SK-N-MC (cell line): ENCODE results near the gene HMCN1.
"Not testable (repeated sequence)": the region's sequence is repeated elsewhere in the genome, so short reads cannot be mapped to it uniquely, and the experiment has no call there.

Source experiments
- DNase-seq: peaks from one replicate; pipeline ENCODE4 v3.0.0-alpha.2; 2011; ENCODE audit warnings: low read depth, low spot score
- H3K27ac ChIP-seq: fragments of 200-600 bp; sonication (generic); 2 replicates; pipeline ENCODE4 v1.5.1; 2016; ENCODE audit warnings: mixed run types
- H3K36me3 ChIP-seq: fragments of 200-600 bp; sonication (generic); 2 replicates; pipeline ENCODE4 v1.6.1; 2017; ENCODE audit warnings: antibody characterized with exemption, low read length, mixed read lengths; ENCODE audit not compliant: insufficient read depth
- H3K4me3 ChIP-seq: fragments of 200-600 bp; sonication (generic); 2 replicates; pipeline ENCODE4 v1.5.1; 2016
- H3K9ac ChIP-seq: fragments of 200-600 bp; sonication (generic); 2 replicates; pipeline ENCODE4 v1.8.0; 2017; ENCODE audit warnings: mixed run types, mixed read lengths; ENCODE audit not compliant: insufficient read length
- H3K9me3 ChIP-seq: fragments of 200-600 bp; sonication (generic); 2 replicates; pipeline ENCODE4 v1.6.1; 2017; ENCODE audit warnings: low read depth, mild to moderate bottlenecking, antibody characterized with exemption, low read length, moderate library complexity, mixed read lengths
- EZH2 ChIP-seq: fragments of 200-600 bp; sonication (generic); IDR thresholded peaks from one replicate; pipeline ENCODE4 v1.6.1; 2017; ENCODE audit warnings: antibody characterized with exemption
- FOXP2 ChIP-seq: optimal IDR thresholded peaks from 2 replicates; pipeline ENCODE3; 2011; ENCODE audit warnings: mild to moderate bottlenecking, moderate library complexity; ENCODE audit not compliant: insufficient read depth; ENCODE audit errors: extremely low read length, control extremely low read depth
- POLR2AphosphoS5 ChIP-seq: IDR thresholded peaks from 2 replicates; pipeline ENCODE4 v1.6.1; 2012; ENCODE audit warnings: mild to moderate bottlenecking, low read depth, low read length, borderline replicate concordance

HMCN1 gene

GRCh38 chr1:186152620-186153239, 418.5 kb downstream of the HMCN1 start:
- Histone ChIP-seq H3K4me3 (peak overlapping the region; percentile 7; the same call in 1 of the 2 replicates), H3K9ac (no peak overlapping the region), H3K9me3 (peaks cover 7% of the 10 kb centered on the region; the same call in 1 of the 2 replicates), H3K27ac (peak overlapping the region; percentile 81), H3K36me3 (peaks cover 80% of the 10 kb centered on the region)
- TF ChIP-seq FOXP2 (no peak), POLR2AphosphoS5 (no peak), EZH2 (no peak)
- peak; percentile 72 for DNase-seq

GRCh38 chr1:186154651-186155050, 420.5 kb downstream of the HMCN1 start:
- TF ChIP-seq EZH2 (no peak), FOXP2 (no peak), POLR2AphosphoS5 (no peak)
- peaks cover 7% of the 10 kb centered on the region; the same call in 1 of the 2 replicates for H3K9me3 ChIP-seq
- H3K9ac ChIP-seq = peak overlapping the region; percentile 12
- peaks cover 61% of the 10 kb centered on the region for H3K36me3 ChIP-seq
- peak overlapping the region; percentile 75 for H3K27ac ChIP-seq
- no peak for DNase-seq
- no peak overlapping the region for H3K4me3 ChIP-seq

DNA sequence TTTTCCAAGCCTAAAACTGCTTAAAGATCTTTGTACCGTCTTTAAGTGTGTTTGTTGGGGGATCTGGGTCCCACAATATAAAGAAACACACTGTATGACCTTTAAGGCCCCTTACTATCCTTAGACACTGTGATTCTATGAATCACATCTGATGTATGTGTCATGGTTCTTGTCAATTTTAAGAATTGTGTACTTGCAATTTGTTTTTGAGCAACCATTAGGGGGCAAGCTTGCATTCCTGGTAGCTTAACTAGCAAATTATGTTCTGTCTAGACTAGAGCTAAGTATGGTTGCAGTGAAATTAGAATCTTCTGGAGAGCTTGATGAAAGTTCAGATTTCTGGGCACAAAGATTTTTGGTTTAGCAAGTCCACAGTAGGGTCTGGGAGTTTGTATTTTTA, 421.4 kb downstream of the HMCN1 start:
- no peak overlapping the region; the same call in 1 of the 2 replicates for H3K4me3 ChIP-seq
- DNase-seq = no peak
- peak overlapping the region; percentile 75 for H3K27ac ChIP-seq
- H3K9ac ChIP-seq = peak overlapping the region; percentile 8
- peaks cover 7% of the 10 kb centered on the region; the same call in 1 of the 2 replicates for H3K9me3 ChIP-seq
- H3K36me3 ChIP-seq = peaks cover 52% of the 10 kb centered on the region
- TF ChIP-seq POLR2AphosphoS5 (no peak), FOXP2 (no peak), EZH2 (no peak)

GRCh38 chr1:186162895-186163294, 428.7 kb downstream of the HMCN1 start:
- H3K27ac ChIP-seq, H3K4me3 ChIP-seq, DNase-seq, H3K9ac ChIP-seq, H3K9me3 ChIP-seq: not testable (repeated sequence)
- peaks cover 39% of the 10 kb centered on the region for H3K36me3 ChIP-seq

GRCh38 chr1:186164773-186165172, 430.6 kb downstream of the HMCN1 start:
- peaks cover 57% of the 10 kb centered on the region for H3K36me3 ChIP-seq
- no peak overlapping the region for H3K4me3 ChIP-seq
- TF ChIP-seq EZH2 (no peak), POLR2AphosphoS5 (no peak), FOXP2 (no peak)
- no peak overlapping the region for H3K9ac ChIP-seq
- no peak for DNase-seq
- H3K27ac ChIP-seq = no peak overlapping the region
- no peaks in the 10 kb centered on the region for H3K9me3 ChIP-seq

DNA sequence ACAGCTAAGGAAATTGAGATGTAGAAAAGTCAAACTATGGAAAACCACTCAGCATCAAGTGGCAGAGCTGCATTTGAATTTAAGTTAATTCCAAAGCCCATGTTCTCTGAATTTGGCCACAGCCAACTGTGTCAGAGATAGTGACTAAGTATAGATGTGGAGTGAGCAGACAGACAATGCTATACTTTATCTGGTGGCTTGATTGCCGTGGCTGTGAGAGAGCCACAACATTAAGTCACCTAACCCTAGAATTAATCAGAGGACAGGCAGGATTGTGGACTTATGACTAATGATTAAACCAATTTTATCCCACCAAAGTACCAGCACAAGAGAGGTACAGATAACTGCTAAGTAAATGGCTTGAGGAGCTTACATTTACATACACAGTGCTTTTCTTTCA, 431.1 kb downstream of the HMCN1 start:
- Histone ChIP-seq H3K9me3 (no peaks in the 10 kb centered on the region), H3K9ac (no peak overlapping the region), H3K4me3 (no peak overlapping the region), H3K36me3 (peaks cover 57% of the 10 kb centered on the region), H3K27ac (no peak overlapping the region)
- TF ChIP-seq EZH2 (no peak), FOXP2 (no peak), POLR2AphosphoS5 (no peak)
- no peak for DNase-seq

- TF ChIP-seq EZH2 = no peak
- no peak for TF ChIP-seq FOXP2
- no peak for TF ChIP-seq POLR2AphosphoS5
- no peak overlapping the region for H3K4me3 ChIP-seq
- no peak overlapping the region for H3K9ac ChIP-seq
- H3K9me3 ChIP-seq = no peaks in the 10 kb centered on the region
- H3K36me3 ChIP-seq = peaks cover 74% of the 10 kb centered on the region
- no peak for DNase-seq
- H3K27ac ChIP-seq = no peak overlapping the region
These were observed 433.0 kb downstream of the HMCN1 start for GRCh38 chr1:186167096-186167668.

DNA sequence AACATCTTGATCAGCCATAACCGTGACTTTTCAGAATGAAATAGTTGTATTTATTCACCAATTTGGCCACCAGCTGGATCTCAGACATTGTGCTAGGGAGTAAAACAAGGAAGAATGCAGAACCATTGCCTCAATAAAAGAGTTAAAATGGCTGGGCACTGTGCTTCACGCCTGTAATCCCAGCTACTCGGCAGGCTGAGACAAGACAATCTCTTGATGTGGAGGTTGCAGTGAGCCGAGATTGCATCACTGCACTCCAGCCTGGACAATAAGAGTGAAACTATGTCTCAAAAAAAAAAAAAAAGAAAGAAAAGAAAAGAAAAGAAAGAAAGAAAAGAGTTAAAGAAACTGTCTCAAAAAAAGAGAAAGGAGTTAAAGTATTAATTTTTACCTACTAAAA, 441.4 kb downstream of the HMCN1 start:
- Histone ChIP-seq H3K9ac (no peak overlapping the region), H3K36me3 (peaks cover 67% of the 10 kb centered on the region), H3K9me3 (no peaks in the 10 kb centered on the region), H3K4me3 (no peak overlapping the region), H3K27ac (peak overlapping the region; percentile 28; the same call in 1 of the 2 replicates)
- no peak for DNase-seq
- no peak for TF ChIP-seq FOXP2
- no peak for TF ChIP-seq POLR2AphosphoS5
- no peak for TF ChIP-seq EZH2
